Fibroblast of the aortic adventitia (primary cell): ENCODE measurements around the gene KCNQ1. TPM values are rescaled to one million over a fixed set of nuclear protein-coding genes. Genes with fewer than 3 reads are reported as not detected.

Experiments used
- DNase-seq: peaks from one replicate; pipeline ENCODE4 v3.0.0-alpha.2; 2010; ENCODE audit warnings: low read depth
- H3K4me3 ChIP-seq: 2 replicates; pipeline ENCODE4 v1.5.1; 2011; ENCODE audit warnings: low read depth, mild to moderate bottlenecking, control low read depth, low read length, moderate library complexity
- CTCF ChIP-seq: IDR thresholded peaks from 2 replicates; pipeline ENCODE4 v1.5.1; 2011; ENCODE audit warnings: mild to moderate bottlenecking, low read length, control low read depth, inconsistent platforms; ENCODE audit not compliant: insufficient read depth
- total RNA-seq: library from RNA; depleted of rRNA; stranded (reverse); fragments of >200 nt; gene quantifications from 2 replicates; pipeline ENCODE4 v1.2.3, GENCODE V29; 2012; ENCODE audit warnings: low replicate concordance

KCNQ1 gene
- total RNA-seq, 1 donor, result not detected

GRCh38 chr11:2498750-2499149 lies 53.9 kb downstream of the KCNQ1 start:
- no peak for TF ChIP-seq CTCF
- no peak for DNase-seq
- H3K4me3 ChIP-seq, result no peak overlapping the region

- DNase-seq, result no peak
- no peak overlapping the region for H3K4me3 ChIP-seq
- TF ChIP-seq CTCF, result no peak
Measured at GRCh38 chr11:2507212-2507901, 62.5 kb downstream of the KCNQ1 start.

- no peak for TF ChIP-seq CTCF
- H3K4me3 ChIP-seq, result no peak overlapping the region
- no peak for DNase-seq
Measured at GRCh38 chr11:2507945-2508749, 63.3 kb downstream of the KCNQ1 start.

GRCh38 chr11:2508793-2509192 lies 64.0 kb downstream of the KCNQ1 start:
- DNase-seq, result no peak

GRCh38 chr11:2509481-2510001 lies 64.7 kb downstream of the KCNQ1 start:
- DNase-seq, result no peak
- no peak overlapping the region for H3K4me3 ChIP-seq
- no peak for TF ChIP-seq CTCF

More at GRCh38 chr11:2508793-2509192, 64.0 kb downstream of the KCNQ1 start:
- TF ChIP-seq CTCF, result no peak
- no peak overlapping the region for H3K4me3 ChIP-seq

GRCh38 chr11:2510626-2511402 lies 66.0 kb downstream of the KCNQ1 start:
- H3K4me3 ChIP-seq, result no peak overlapping the region
- DNase-seq, result peak; percentile 9
- no peak for TF ChIP-seq CTCF
